Esophagus (tissue), 2 donors: ENCODE data around the gene TAF4. TPM values are rescaled to one million over a fixed set of nuclear protein-coding genes. Genes with fewer than 3 reads are reported as not detected.

ENCODE experiments used
- H3K27ac ChIP-seq, 2 donors: one replicate each; pipeline ENCODE4 v1.5.1; 2013; ENCODE audit warnings: low read depth in 2 of 2, mild to moderate bottlenecking in 2 of 2, inconsistent platforms in 1 of 2, low read length in 1 of 2, moderate library complexity in 1 of 2
- H3K27me3 ChIP-seq, 2 donors: one replicate each; pipeline ENCODE4 v1.6.1; 2013; ENCODE audit warnings: low read length in 2 of 2, control low read depth in 1 of 2, mild to moderate bottlenecking in 1 of 2; ENCODE audit not compliant: insufficient read depth in 2 of 2, control insufficient read depth in 1 of 2
- H3K36me3 ChIP-seq, 2 donors: one replicate each; pipeline ENCODE4 v1.6.1; 2013; ENCODE audit warnings: low read length in 1 of 2; ENCODE audit not compliant: control insufficient read depth in 2 of 2, insufficient read depth in 2 of 2
- H3K4me1 ChIP-seq, 2 donors: one replicate each; pipeline ENCODE4 v1.6.1; 2013; ENCODE audit warnings: low read length in 1 of 2; ENCODE audit not compliant: control insufficient read depth in 2 of 2, insufficient read depth in 2 of 2
- H3K4me3 ChIP-seq, 2 donors: one replicate each; pipeline ENCODE4 v1.5.1; 2013; ENCODE audit warnings: low read length in 2 of 2, mild to moderate bottlenecking in 2 of 2, low read depth in 1 of 2, moderate library complexity in 1 of 2
- H3K9me3 ChIP-seq, 2 donors: one replicate each; pipeline ENCODE4 v1.6.1; 2013; ENCODE audit warnings: mild to moderate bottlenecking in 2 of 2, low read depth in 1 of 2, low read length in 1 of 2, moderate library complexity in 1 of 2; ENCODE audit not compliant: control insufficient read depth in 2 of 2, insufficient read depth in 1 of 2
- WGBS, 2 donors: extraction: QIAGEN DNeasy Blood & Tissue Kit; methylation state at CpG; one replicate each; pipeline ENCODE4 v1.1.7; 2013; 5-methylcytosine and 5-hydroxymethylcytosine counted together
- polyA plus RNA-seq, 2 donors: library from polyadenylated mRNA; stranded (reverse); fragments of 200-250 nt; gene quantifications; one replicate each; pipeline ENCODE4 v1.2.3, GENCODE V29; 2013
- donor health status: healthy with polysubstance abuse.
- donor health status: Bipolar disorder and iron deficiency.

TAF4 gene
- polyA plus RNA-seq, 2 donors, result 4.2 to 5.8 TPM

- peaks cover 4 to 29% of the 10 kb centered on the region in 2 donors for H3K36me3 ChIP-seq
Measured at GRCh38 chr20:61979090-61979489, 86.6 kb downstream of the TAF4 start.

GRCh38 chr20:61978491-61978890 is 87.2 kb downstream of the TAF4 start:
- no peaks in the 10 kb centered on the region for H3K4me1 ChIP-seq
- H3K4me3 ChIP-seq, result no peak overlapping the region
- H3K27me3 ChIP-seq, result no peaks in the 10 kb centered on the region
- H3K9me3 ChIP-seq, result no peaks in the 10 kb centered on the region
- no peak overlapping the region for H3K27ac ChIP-seq
- WGBS, 2 donors, result 96 to 99% methylated on average over 20 of the region's 20 CpGs
- peaks cover 8 to 32% of the 10 kb centered on the region in 2 donors for H3K36me3 ChIP-seq

More at GRCh38 chr20:61979090-61979489, 86.6 kb downstream of the TAF4 start:
- H3K27ac ChIP-seq, result no peak overlapping the region
- no peaks in the 10 kb centered on the region for H3K4me1 ChIP-seq
- no peaks in the 10 kb centered on the region for H3K27me3 ChIP-seq
- no peak overlapping the region for H3K4me3 ChIP-seq
- H3K9me3 ChIP-seq, result peaks cover 0 to 3% of the 10 kb centered on the region in 2 donors
- 95 to 98% methylated on average over 12 of the region's 12 CpGs for WGBS, 2 donors

GRCh38 chr20:61977419-61977786 is 88.3 kb downstream of the TAF4 start:
- H3K9me3 ChIP-seq, result peaks cover 0 to under 1% of the 10 kb centered on the region in 2 donors
- H3K27ac ChIP-seq, result no peak overlapping the region
- no peaks in the 10 kb centered on the region for H3K27me3 ChIP-seq
- 93 to 96% methylated on average over 10 of the region's 10 CpGs for WGBS, 2 donors
- no peaks in the 10 kb centered on the region for H3K4me1 ChIP-seq
- H3K36me3 ChIP-seq, result peaks cover 13 to 34% of the 10 kb centered on the region in 2 donors
- H3K4me3 ChIP-seq, result no peak overlapping the region

- H3K36me3 ChIP-seq, result peaks cover 13 to 36% of the 10 kb centered on the region in 2 donors
- 96 to 97% methylated on average over 41 to 45 of the region's 45 CpGs for WGBS, 2 donors
Measured at GRCh38 chr20:61976644-61977418, 88.8 kb downstream of the TAF4 start.

GRCh38 chr20:61976263-61976643 is 89.4 kb downstream of the TAF4 start:
- Histone ChIP-seq H3K36me3 (peaks cover 13 to 36% of the 10 kb centered on the region in 2 donors), H3K4me1 (no peaks in the 10 kb centered on the region), H3K4me3 (no peak overlapping the region), H3K9me3 (peaks cover 0 to 3% of the 10 kb centered on the region in 2 donors), H3K27me3 (no peaks in the 10 kb centered on the region), H3K27ac (no peak overlapping the region)
- WGBS, 2 donors, result 89 to 91% methylated on average over 9 of the region's 9 CpGs

More at GRCh38 chr20:61976644-61977418, 88.8 kb downstream of the TAF4 start:
- Histone ChIP-seq H3K27ac (no peak overlapping the region), H3K4me1 (no peaks in the 10 kb centered on the region), H3K4me3 (no peak overlapping the region), H3K9me3 (peaks cover 0 to 3% of the 10 kb centered on the region in 2 donors), H3K27me3 (no peaks in the 10 kb centered on the region)

GRCh38 chr20:61975407-61976129 is 90.1 kb downstream of the TAF4 start:
- no peak overlapping the region for H3K4me3 ChIP-seq
- H3K36me3 ChIP-seq, result peaks cover 13 to 34% of the 10 kb centered on the region in 2 donors
- H3K4me1 ChIP-seq, result no peaks in the 10 kb centered on the region
- H3K9me3 ChIP-seq, result peaks cover 0 to 3% of the 10 kb centered on the region in 2 donors
- no peak overlapping the region for H3K27ac ChIP-seq
- WGBS, 2 donors, result 84 to 87% methylated on average over 11 of the region's 11 CpGs
- H3K27me3 ChIP-seq, result no peaks in the 10 kb centered on the region

- H3K9me3 ChIP-seq, result peaks cover 0 to 3% of the 10 kb centered on the region in 2 donors
- no peak overlapping the region for H3K27ac ChIP-seq
- H3K27me3 ChIP-seq, result no peaks in the 10 kb centered on the region
- no peak overlapping the region for H3K4me3 ChIP-seq
- peaks cover 13 to 25% of the 10 kb centered on the region in 2 donors for H3K36me3 ChIP-seq
- H3K4me1 ChIP-seq, result no peaks in the 10 kb centered on the region
- WGBS, 2 donors, result 95 to 96% methylated on average over 14 of the region's 14 CpGs
Measured at GRCh38 chr20:61974357-61974665, 91.4 kb downstream of the TAF4 start.

- peaks cover 13 to 25% of the 10 kb centered on the region in 2 donors for H3K36me3 ChIP-seq
- H3K4me3 ChIP-seq, result no peak overlapping the region
- WGBS, 2 donors, result 95 to 96% methylated on average over 25 of the region's 25 CpGs
- no peak overlapping the region for H3K27ac ChIP-seq
- no peaks in the 10 kb centered on the region for H3K4me1 ChIP-seq
- H3K9me3 ChIP-seq, result peaks cover 0 to 3% of the 10 kb centered on the region in 2 donors
- H3K27me3 ChIP-seq, result no peaks in the 10 kb centered on the region
Measured at GRCh38 chr20:61973515-61974356, 91.9 kb downstream of the TAF4 start.
